Urinary bladder (tissue), 4 donors: ENCODE results near the gene CORO2A. TPM values are rescaled to one million over a fixed set of nuclear protein-coding genes. Genes with fewer than 3 reads are reported as not detected.
A peak's percentile ranks its signal among the peaks of the same experiment; 100 is the strongest.

Experiments
- DNase-seq: peaks from one replicate; pipeline ENCODE4 v3.0.0-alpha.2; 2015; ENCODE audit errors: extremely low spot score
- H3K27ac ChIP-seq: one replicate; pipeline ENCODE4 v1.5.1; 2013; ENCODE audit warnings: low read depth, mild to moderate bottlenecking, moderate library complexity
- H3K36me3 ChIP-seq: one replicate; pipeline ENCODE4 v1.6.1; 2013; ENCODE audit warnings: mild to moderate bottlenecking, moderate library complexity; ENCODE audit not compliant: insufficient read depth
- H3K4me1 ChIP-seq: one replicate; pipeline ENCODE4 v1.6.1; 2013; ENCODE audit warnings: mild to moderate bottlenecking, moderate library complexity; ENCODE audit not compliant: insufficient read depth
- H3K4me3 ChIP-seq: one replicate; pipeline ENCODE4 v1.5.1; 2013; ENCODE audit warnings: low read depth, low read length
- WGBS: extraction: QIAGEN DNeasy Blood & Tissue Kit; methylation state at CpG from one replicate; pipeline ENCODE4 v1.1.7; 2013; 5-methylcytosine and 5-hydroxymethylcytosine counted together
- polyA plus RNA-seq: library from polyadenylated mRNA; stranded (reverse); fragments of 200-250 nt; gene quantifications from one replicate; pipeline ENCODE4 v1.2.3, GENCODE V29; 2013
- total RNA-seq: library from RNA; depleted of rRNA; stranded (reverse); fragments of >200 nt; gene quantifications from one replicate; pipeline ENCODE4 v1.2.3, GENCODE V29; 2014
- donor health status: healthy with polysubstance abuse.
- donor health status: healthy.

Gene CORO2A
- total and polyA plus RNA-seq, 2 donors: 3.4 to 4.1 TPM

DNA sequence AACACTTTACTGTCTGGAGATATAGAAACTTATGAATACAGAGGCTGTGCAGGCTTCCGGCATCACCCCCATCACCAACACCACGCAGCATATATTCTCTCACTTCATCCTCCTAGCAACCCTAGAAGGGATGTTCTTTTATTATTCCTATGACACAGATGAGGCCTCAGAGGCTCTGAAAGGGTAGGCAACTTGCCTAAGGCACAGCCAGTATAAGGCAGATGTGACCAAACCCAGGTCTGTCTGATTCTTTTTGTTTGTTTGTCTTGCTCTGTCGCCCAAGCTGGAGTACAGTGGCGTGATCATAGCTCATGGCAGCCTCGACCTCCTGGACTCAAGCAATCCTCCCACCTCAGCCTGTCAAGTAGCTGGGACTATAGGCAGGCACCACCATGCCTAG lies 22.8 kb upstream of the CORO2A start:
- 77% methylated on average over 5 of the region's 5 CpGs for WGBS
- Histone ChIP-seq H3K27ac (no peak overlapping the region), H3K4me3 (no peak overlapping the region), H3K36me3 (no peaks in the 10 kb centered on the region), H3K4me1 (no peaks in the 10 kb centered on the region)
- DNase-seq: no peak

DNA sequence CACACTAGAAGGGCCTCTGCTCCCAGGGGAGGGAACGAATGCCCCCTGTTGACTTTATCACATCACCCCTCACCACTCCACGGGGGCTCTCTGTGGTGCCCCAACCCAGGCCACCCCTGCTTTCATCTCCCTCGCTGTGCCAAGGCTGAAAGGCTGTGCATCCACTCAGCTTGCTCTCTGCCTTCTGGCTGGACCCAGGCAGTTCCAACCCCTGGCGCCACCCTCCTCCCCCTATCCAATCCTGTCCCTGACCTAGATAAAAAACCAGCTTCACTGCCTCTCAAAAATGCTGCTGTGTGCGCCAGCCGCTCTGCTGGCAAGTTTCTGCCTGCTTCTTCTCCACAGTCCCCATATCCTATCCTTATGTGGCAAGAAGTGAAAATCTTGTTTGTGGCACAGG lies 22.4 kb upstream of the CORO2A start:
- WGBS: 66% methylated on average over 6 of the region's 6 CpGs
- no peak overlapping the region for H3K27ac ChIP-seq
- no peaks in the 10 kb centered on the region for H3K4me1 ChIP-seq
- no peaks in the 10 kb centered on the region for H3K36me3 ChIP-seq
- peak; percentile 29 for DNase-seq
- no peak overlapping the region for H3K4me3 ChIP-seq

GRCh38 chr9:98211260-98211659 lies 18.8 kb upstream of the CORO2A start:
- DNase-seq: no peak
- no peaks in the 10 kb centered on the region for H3K36me3 ChIP-seq
- H3K27ac ChIP-seq: no peak overlapping the region
- WGBS: 89% methylated on average over 3 of the region's 3 CpGs
- no peaks in the 10 kb centered on the region for H3K4me1 ChIP-seq
- no peak overlapping the region for H3K4me3 ChIP-seq

GRCh38 chr9:98210435-98210834 lies 18.0 kb upstream of the CORO2A start:
- Histone ChIP-seq H3K4me1 (no peaks in the 10 kb centered on the region), H3K36me3 (no peaks in the 10 kb centered on the region), H3K27ac (no peak overlapping the region), H3K4me3 (no peak overlapping the region)
- 95% methylated on average over 9 of the region's 9 CpGs for WGBS
- DNase-seq: no peak

DNA sequence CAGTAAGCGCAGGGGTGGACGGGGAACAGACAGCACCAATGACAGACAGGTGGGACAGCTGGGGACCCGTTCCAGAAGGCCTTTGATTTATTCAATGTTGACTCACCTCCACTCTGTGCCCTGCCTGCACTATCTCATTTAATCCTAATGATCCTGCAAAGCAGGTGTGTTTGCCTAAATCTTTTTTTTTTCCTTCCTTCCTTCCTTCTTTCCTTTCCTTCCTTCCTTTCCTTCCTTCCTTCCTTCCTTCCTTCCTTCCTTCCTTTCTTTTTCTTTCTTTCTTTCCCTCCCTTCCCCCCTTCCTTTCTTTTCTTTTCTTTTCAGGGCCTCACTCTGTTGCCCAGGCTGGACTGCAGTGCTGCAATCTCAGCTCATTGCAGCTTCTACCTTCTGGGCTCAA lies 17.1 kb upstream of the CORO2A start:
- DNase-seq: no peak
- H3K27ac ChIP-seq: no peak overlapping the region
- H3K4me3 ChIP-seq: no peak overlapping the region
- 90% methylated on average over 3 of the region's 3 CpGs for WGBS
- H3K4me1 ChIP-seq: no peaks in the 10 kb centered on the region
- H3K36me3 ChIP-seq: no peaks in the 10 kb centered on the region

DNA sequence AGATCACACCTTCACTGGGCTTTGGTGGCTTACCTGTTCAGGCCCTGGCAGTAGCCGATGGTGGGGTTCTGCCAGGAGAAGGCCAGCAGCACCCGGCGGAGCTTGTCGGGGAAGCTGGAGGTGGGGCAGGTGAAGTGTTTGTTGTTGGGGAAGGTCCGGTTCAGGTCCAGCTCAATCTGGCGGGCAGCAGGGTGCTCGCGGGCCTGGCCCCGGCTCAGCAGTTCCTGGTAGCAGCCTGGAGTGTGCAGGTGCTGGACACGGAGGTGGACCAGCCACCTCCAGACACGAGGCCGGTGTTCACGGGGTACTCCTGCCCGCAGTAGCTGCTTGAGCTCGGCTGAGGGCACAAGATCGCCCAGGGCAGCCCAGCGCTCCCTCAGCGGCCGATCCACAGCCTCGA lies 16.2 kb upstream of the CORO2A start:
- no peaks in the 10 kb centered on the region for H3K4me1 ChIP-seq
- H3K4me3 ChIP-seq: no peak overlapping the region
- no peaks in the 10 kb centered on the region for H3K36me3 ChIP-seq
- no peak for DNase-seq
- no peak overlapping the region for H3K27ac ChIP-seq
- WGBS: 95% methylated on average over 20 of the region's 20 CpGs

DNA sequence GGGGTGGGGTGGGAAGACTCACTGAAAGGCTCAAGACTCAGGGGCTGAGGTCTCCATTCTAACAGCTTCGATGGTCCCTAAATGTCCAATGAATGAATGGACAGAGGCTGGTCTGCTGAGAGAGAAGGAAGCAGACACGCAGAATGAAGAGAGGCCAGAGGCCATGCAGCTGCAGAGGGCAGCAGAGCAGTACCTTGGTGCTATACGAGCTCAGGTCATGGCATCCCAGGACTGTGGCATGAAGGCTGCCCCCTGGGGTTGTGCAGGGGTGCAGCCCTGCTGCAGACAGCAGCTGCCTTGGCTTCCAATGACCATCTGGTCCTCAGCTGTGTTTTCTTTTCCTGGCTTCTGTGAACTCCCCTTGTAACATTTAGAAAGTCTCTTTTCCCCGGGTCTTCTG lies 15.2 kb upstream of the CORO2A start:
- Histone ChIP-seq H3K4me1 (no peaks in the 10 kb centered on the region), H3K36me3 (no peaks in the 10 kb centered on the region), H3K4me3 (no peak overlapping the region), H3K27ac (no peak overlapping the region)
- no peak for DNase-seq
- WGBS: 76% methylated on average over 4 of the region's 4 CpGs

GRCh38 chr9:98206754-98207153 lies 14.3 kb upstream of the CORO2A start:
- Histone ChIP-seq H3K4me1 (no peaks in the 10 kb centered on the region), H3K27ac (no peak overlapping the region), H3K4me3 (no peak overlapping the region), H3K36me3 (no peaks in the 10 kb centered on the region)
- WGBS: 34% methylated on average over 2 of the region's 2 CpGs
- no peak for DNase-seq

DNA sequence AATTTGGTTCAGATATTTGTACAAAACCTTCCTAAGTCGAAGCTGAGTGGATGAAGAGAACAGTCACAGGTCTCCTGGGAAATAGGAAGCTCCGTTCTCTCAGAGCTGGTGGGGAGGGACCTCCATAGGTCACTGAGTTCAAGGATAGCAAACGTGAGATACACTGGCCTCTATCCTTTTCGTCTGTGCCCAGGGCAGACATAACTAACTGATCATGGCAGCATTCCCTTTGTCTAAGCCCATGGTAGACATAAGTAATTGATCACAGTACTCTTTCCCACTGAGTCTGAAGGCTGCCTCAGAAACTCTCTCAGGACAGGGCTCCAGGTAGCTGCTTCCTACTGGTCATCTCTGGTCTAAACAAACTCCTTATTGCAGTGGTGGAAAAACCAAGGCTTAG lies 12.3 kb upstream of the CORO2A start:
- H3K27ac ChIP-seq: no peak overlapping the region
- 68% methylated on average over 4 of the region's 4 CpGs for WGBS
- H3K4me3 ChIP-seq: no peak overlapping the region
- no peak for DNase-seq
- H3K36me3 ChIP-seq: no peaks in the 10 kb centered on the region
- no peaks in the 10 kb centered on the region for H3K4me1 ChIP-seq

DNA sequence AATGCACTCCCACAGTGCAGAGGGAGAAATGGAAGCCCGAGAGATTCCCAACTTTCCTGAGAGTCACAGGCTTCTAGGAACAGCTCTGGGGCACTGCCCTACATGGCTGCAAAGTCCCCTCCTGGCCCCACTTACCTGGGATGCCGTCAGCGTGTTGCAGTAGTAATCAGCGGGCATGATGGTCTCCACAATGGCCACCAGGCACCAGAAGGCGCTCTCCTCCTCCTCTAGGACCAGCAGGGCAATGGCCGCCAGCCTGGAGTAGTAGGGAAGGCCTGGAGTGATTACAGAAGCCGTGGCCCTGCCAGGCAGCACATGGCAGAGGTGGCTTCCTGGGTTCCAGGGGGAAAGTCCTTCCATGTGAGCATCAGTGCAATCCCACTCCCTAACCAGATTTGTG lies 10.7 kb upstream of the CORO2A start:
- H3K27ac ChIP-seq: no peak overlapping the region
- DNase-seq: no peak
- H3K4me3 ChIP-seq: no peak overlapping the region
- 76% methylated on average over 7 of the region's 7 CpGs for WGBS
- no peaks in the 10 kb centered on the region for H3K36me3 ChIP-seq
- H3K4me1 ChIP-seq: no peaks in the 10 kb centered on the region

GRCh38 chr9:98202252-98202651 lies 9.8 kb upstream of the CORO2A start:
- no peak overlapping the region for H3K4me3 ChIP-seq
- WGBS: 68% methylated on average over 5 of the region's 5 CpGs
- H3K36me3 ChIP-seq: no peaks in the 10 kb centered on the region
- no peaks in the 10 kb centered on the region for H3K4me1 ChIP-seq
- H3K27ac ChIP-seq: no peak overlapping the region
- no peak for DNase-seq

GRCh38 chr9:98201749-98202148 lies 9.3 kb upstream of the CORO2A start:
- H3K4me1 ChIP-seq: no peaks in the 10 kb centered on the region

GRCh38 chr9:98201102-98201501 lies 8.7 kb upstream of the CORO2A start:
- Histone ChIP-seq H3K27ac (no peak overlapping the region), H3K36me3 (no peaks in the 10 kb centered on the region), H3K4me1 (no peaks in the 10 kb centered on the region), H3K4me3 (no peak overlapping the region)
- DNase-seq: no peak
- WGBS: 84% methylated on average over 6 of the region's 6 CpGs

More at GRCh38 chr9:98201749-98202148, 9.3 kb upstream of the CORO2A start:
- no peak for DNase-seq
- Histone ChIP-seq H3K27ac (no peak overlapping the region), H3K4me3 (no peak overlapping the region), H3K36me3 (no peaks in the 10 kb centered on the region)
- WGBS: 91% methylated on average over 7 of the region's 7 CpGs

- Histone ChIP-seq H3K27ac (no peak overlapping the region), H3K36me3 (no peaks in the 10 kb centered on the region), H3K4me1 (no peaks in the 10 kb centered on the region), H3K4me3 (no peak overlapping the region)
- no peak for DNase-seq
- whole genome bisulfite sequencing: 85% methylated on average over 20 of the region's 20 CpGs
Measured at GRCh38 chr9:98199388-98200033, 7.1 kb upstream of the CORO2A start.

DNA sequence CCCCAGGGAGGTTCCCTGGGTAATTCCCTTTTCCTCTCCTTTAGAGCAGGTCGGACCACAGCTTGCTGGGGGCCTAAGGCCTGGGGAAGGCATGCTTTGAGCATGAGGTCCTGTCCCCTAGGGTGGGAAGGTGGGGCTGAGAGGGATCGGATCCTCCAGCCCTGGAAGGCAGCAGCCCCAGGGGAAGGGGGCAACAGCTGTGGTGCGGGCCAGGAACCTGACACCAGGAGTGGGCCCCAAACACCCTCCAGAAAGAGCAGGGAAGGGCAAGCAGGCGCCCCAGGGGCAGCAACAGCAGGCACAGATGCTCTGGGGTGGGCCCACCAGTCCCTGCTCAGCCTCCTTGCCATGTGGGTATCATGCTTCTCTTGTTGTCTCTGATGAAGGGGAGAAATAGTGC lies 3.2 kb upstream of the CORO2A start:
- Histone ChIP-seq H3K4me3 (no peak overlapping the region), H3K4me1 (no peaks in the 10 kb centered on the region), H3K36me3 (no peaks in the 10 kb centered on the region), H3K27ac (no peak overlapping the region)
- 68% methylated on average over 4 of the region's 4 CpGs for WGBS
- no peak for DNase-seq
